Glutamatergic neuron (in vitro differentiated cells): ENCODE data around the gene BCKDHA. TPM values are rescaled to one million over a fixed set of nuclear protein-coding genes. Genes with fewer than 3 reads are reported as not detected.

Source experiments
- DNase-seq: peaks from one replicate; pipeline ENCODE4 v3.0.0; 2022
- H3K27ac Mint-ChIP-seq: one replicate; pipeline ENCODE4 v1.8.0; 2020; ENCODE audit warnings: mild to moderate bottlenecking, mixed read lengths, inconsistent platforms; ENCODE audit not compliant: unreplicated experiment
- H3K27me3 Mint-ChIP-seq: one replicate; pipeline ENCODE4 v1.8.0; 2020; ENCODE audit warnings: mild to moderate bottlenecking, moderate library complexity, mixed read lengths, inconsistent platforms; ENCODE audit not compliant: unreplicated experiment
- H3K36me3 Mint-ChIP-seq: one replicate; pipeline ENCODE4 v1.8.0; 2020; ENCODE audit warnings: mild to moderate bottlenecking, mixed read lengths, inconsistent platforms; ENCODE audit not compliant: unreplicated experiment
- H3K4me1 Mint-ChIP-seq: one replicate; pipeline ENCODE4 v1.8.0; 2020; ENCODE audit warnings: mild to moderate bottlenecking, low read depth, mixed read lengths, inconsistent platforms; ENCODE audit not compliant: unreplicated experiment
- H3K4me3 Mint-ChIP-seq: one replicate; pipeline ENCODE4 v1.8.0; 2020; ENCODE audit warnings: mild to moderate bottlenecking, mixed read lengths, inconsistent platforms; ENCODE audit not compliant: unreplicated experiment
- H3K9me3 Mint-ChIP-seq: one replicate; pipeline ENCODE4 v1.8.0; 2020; ENCODE audit warnings: mild to moderate bottlenecking, moderate library complexity, mixed read lengths, inconsistent platforms; ENCODE audit not compliant: unreplicated experiment
- total RNA-seq: library from RNA; stranded (reverse); fragmentation: NEBNext Ultra II Directional; extraction: Animal tissue kit (Norgen Biotek cat#: 25700); gene quantifications from one replicate; pipeline ENCODE4 v1.2.1, GENCODE V29; 2021; ENCODE audit not compliant: unreplicated experiment
- TF ChIP-seq, protein P1 (sequence below): fragments of 200-600 bp; sonication (generic); IDR thresholded peaks from one replicate; pipeline ENCODE4 v1.5.0; 2021; ENCODE audit not compliant: partially characterized antibody, unreplicated experiment

BCKDHA gene
- total RNA-seq, 1 donor from 2014 or later = 11.0 TPM

DNA sequence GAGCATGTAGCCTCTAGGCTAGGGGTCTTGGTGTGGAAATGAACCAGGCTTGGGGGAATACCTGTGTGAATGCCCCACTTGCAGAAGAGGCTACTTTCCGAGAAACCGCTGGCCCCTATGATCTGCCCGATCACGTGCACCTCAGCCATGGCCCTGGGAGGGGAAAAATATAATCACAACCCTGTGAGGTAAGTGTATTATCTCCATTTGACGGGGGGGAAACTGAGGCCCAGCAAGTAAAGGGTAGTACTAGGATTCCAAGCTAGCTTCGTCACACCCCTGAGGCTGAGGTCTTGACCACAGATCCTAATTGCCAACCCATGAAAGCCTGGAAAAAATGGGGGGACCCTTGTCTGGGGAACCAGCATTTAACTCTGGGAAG is 34.3 kb upstream of the BCKDHA start:
- Mint-ChIP-seq H3K27ac (peak overlapping the region; percentile 96), H3K36me3 (no peaks in the 10 kb centered on the region), H3K4me3 (peak overlapping the region; percentile 94), H3K9me3 (no peaks in the 10 kb centered on the region), H3K4me1 (no peaks in the 10 kb centered on the region), H3K27me3 (peaks cover 6% of the 10 kb centered on the region)
- DNase-seq = no peak
- TF ChIP-seq, protein P1, sequence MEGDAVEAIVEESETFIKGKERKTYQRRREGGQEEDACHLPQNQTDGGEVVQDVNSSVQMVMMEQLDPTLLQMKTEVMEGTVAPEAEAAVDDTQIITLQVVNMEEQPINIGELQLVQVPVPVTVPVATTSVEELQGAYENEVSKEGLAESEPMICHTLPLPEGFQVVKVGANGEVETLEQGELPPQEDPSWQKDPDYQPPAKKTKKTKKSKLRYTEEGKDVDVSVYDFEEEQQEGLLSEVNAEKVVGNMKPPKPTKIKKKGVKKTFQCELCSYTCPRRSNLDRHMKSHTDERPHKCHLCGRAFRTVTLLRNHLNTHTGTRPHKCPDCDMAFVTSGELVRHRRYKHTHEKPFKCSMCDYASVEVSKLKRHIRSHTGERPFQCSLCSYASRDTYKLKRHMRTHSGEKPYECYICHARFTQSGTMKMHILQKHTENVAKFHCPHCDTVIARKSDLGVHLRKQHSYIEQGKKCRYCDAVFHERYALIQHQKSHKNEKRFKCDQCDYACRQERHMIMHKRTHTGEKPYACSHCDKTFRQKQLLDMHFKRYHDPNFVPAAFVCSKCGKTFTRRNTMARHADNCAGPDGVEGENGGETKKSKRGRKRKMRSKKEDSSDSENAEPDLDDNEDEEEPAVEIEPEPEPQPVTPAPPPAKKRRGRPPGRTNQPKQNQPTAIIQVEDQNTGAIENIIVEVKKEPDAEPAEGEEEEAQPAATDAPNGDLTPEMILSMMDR = no peak

DNA sequence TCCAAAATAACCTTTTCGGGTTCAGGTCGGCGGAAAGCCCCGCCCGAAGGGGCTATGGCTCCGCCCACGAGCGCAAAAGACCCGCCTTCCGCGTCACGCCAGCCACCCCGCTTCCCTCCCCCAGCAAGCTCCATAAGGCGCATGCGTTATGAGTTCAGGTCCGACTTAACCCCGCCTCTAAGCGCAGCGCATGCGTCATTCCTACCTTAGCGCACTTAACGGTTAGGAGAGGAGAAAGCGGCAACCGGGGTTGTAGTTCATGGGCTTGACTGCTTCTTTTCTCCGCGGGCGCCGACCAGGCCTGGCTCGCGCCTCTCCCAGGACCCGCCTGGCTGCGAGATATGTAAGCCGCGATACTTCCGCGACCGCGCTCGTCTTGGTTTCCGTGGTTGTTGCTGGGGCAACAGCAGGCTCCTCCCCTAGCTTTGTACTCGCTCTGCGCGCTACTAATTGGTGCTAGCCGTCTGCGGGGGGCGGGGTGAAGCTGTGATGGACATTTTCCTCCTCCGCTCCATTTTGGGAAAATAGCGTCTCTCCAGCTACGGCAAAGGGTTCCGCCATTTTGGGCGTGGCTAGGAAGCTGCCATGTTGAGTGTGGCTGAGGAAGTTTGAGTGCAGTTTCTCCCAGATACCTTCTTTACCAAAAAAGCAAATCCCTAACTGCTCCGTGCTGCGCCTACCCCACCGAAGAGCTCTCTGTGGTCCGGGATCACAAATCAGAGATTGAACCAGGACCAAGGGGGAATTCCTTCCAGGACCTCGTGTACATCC is 33.7 kb upstream of the BCKDHA start, which contains the start of gene B9D2:
TSS of gene B9D2 (minus strand) at position 397 of the 771 bp plus-strand sequence. CDS start 630 bp downstream, outside the sequence.
- peak; percentile 96 for DNase-seq
- peak within 1 kb of the TSS; percentile 94 for H3K4me3 Mint-ChIP-seq
- TF ChIP-seq, protein P1 = no peak
- no peaks in the 10 kb centered on the region for H3K4me1 Mint-ChIP-seq
- peak within 1 kb of the TSS; percentile 96 for H3K27ac Mint-ChIP-seq
- peaks cover 6% of the 10 kb centered on the region for H3K27me3 Mint-ChIP-seq
- H3K9me3 Mint-ChIP-seq = no peaks in the 10 kb centered on the region
- no peaks in the 10 kb centered on the region for H3K36me3 Mint-ChIP-seq

DNA sequence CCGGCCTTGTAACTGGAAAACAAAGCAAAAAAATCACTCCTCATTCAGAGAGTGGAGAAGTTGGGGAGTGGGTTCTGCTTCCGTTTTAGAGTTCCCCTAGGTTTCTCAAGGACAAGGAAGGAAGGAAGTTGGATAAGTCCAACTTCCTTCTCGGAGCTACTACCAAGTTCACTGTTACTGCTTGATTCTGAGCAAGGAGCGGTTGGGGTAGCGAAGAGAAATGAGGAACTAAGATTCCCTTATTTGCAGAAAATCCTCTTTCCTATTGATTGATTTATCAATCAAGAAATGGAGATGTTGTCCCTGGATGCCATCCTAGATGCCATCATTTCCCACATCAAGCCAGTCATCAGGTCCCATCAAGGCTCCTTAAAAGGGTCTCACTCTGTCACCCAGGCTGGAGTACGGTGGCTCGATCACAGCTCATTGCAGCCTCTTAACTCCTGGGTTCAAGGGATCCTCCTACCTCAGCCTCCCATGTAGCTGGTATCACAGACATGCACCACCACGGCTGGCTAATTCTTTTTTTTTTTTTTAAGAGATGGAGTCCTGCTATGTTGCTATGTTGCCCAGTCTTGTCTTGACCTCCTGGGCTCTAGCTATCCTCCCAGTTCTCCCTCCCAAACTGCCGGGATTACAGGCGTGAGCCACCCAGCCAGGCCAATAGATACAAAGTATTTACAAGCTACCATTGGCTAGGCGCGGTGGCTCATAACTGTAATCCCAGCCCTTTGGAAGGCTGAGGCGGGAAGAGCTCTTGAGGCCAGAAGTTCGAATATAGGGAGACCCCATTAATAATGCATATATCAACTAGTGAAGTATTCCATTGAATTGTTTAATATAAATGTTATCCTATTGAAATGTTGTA is 32.9 kb upstream of the BCKDHA start:
- Mint-ChIP-seq H3K9me3 (no peaks in the 10 kb centered on the region), H3K4me1 (no peaks in the 10 kb centered on the region), H3K27me3 (peaks cover 6% of the 10 kb centered on the region), H3K4me3 (peak overlapping the region; percentile 94), H3K27ac (peak overlapping the region; percentile 96), H3K36me3 (no peaks in the 10 kb centered on the region)
- TF ChIP-seq, protein P1 = no peak
- DNase-seq = no peak

DNA sequence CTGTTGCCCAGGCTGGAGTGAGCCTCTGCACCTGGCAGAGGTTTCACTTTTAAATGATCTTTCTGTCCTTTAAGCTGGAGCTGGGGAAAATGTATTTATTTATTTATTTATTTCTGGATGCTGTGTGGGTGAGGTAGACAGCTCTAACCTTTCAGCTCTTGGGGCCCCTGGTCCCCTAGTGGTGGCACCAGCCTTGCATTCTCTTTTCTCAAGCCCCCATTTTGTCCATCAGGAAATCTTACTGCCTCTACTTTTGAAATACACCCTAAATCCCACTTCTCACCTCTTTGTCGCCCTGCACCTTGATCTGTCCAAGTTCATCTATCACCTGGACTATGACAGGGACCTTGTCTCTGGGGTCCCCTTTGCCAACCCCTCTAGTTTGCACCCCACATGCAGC is 31.5 kb upstream of the BCKDHA start:
- peaks cover 6% of the 10 kb centered on the region for H3K27me3 Mint-ChIP-seq
- DNase-seq = no peak
- no peaks in the 10 kb centered on the region for H3K4me1 Mint-ChIP-seq
- H3K36me3 Mint-ChIP-seq = no peaks in the 10 kb centered on the region
- H3K4me3 Mint-ChIP-seq = no peak overlapping the region
- no peaks in the 10 kb centered on the region for H3K9me3 Mint-ChIP-seq
- TF ChIP-seq, protein P1 = no peak
- H3K27ac Mint-ChIP-seq = peak overlapping the region; percentile 0
